Activated naive CD4-positive, alpha-beta T cell treated with anti-CD3 and anti-CD28 coated beads, Interleukin-2, amount 50 U/mL, for 24 hours (primary cell): ENCODE data around the gene CCDC69.
"Not testable (repeated sequence)": the region's sequence is repeated elsewhere in the genome, so short reads cannot be mapped to it uniquely, and the experiment has no call there.

Experiments used
- H3K27ac Mint-ChIP-seq: one replicate; pipeline ENCODE4 v1.8.0; 2021; ENCODE audit warnings: mild to moderate bottlenecking, mixed read lengths
- H3K27me3 Mint-ChIP-seq: one replicate; pipeline ENCODE4 v1.8.0; 2021; ENCODE audit warnings: mixed read lengths
- H3K36me3 Mint-ChIP-seq: one replicate; pipeline ENCODE4 v1.8.0; 2021; ENCODE audit warnings: mixed read lengths
- H3K4me1 Mint-ChIP-seq: one replicate; pipeline ENCODE4 v1.8.0; 2021; ENCODE audit warnings: mixed read lengths
- H3K4me3 Mint-ChIP-seq: one replicate; pipeline ENCODE4 v1.8.0; 2021; ENCODE audit warnings: mild to moderate bottlenecking, mixed read lengths
- H3K9me3 Mint-ChIP-seq: one replicate; pipeline ENCODE4 v1.8.0; 2021; ENCODE audit warnings: mixed read lengths

The CCDC69 gene

GRCh38 chr5:151176268-151176667 is 47.6 kb downstream of the CCDC69 start:
- not testable (repeated sequence) for H3K36me3 Mint-ChIP-seq
- H3K4me1 Mint-ChIP-seq = peaks cover 23% of the 10 kb centered on the region

GRCh38 chr5:151174612-151175101 is 49.2 kb downstream of the CCDC69 start:
- Mint-ChIP-seq H3K27ac (no peak overlapping the region), H3K4me1 (peaks cover 30% of the 10 kb centered on the region), H3K36me3 (peaks cover 7% of the 10 kb centered on the region), H3K27me3 (no peaks in the 10 kb centered on the region), H3K9me3 (no peaks in the 10 kb centered on the region), H3K4me3 (no peak overlapping the region)

More at GRCh38 chr5:151176268-151176667, 47.6 kb downstream of the CCDC69 start:
- not testable (repeated sequence) for H3K9me3 Mint-ChIP-seq, H3K27ac Mint-ChIP-seq, H3K4me3 Mint-ChIP-seq, H3K27me3 Mint-ChIP-seq

- no peak overlapping the region for H3K4me3 Mint-ChIP-seq
- H3K27ac Mint-ChIP-seq = no peak overlapping the region
- no peaks in the 10 kb centered on the region for H3K27me3 Mint-ChIP-seq
- H3K9me3 Mint-ChIP-seq = no peaks in the 10 kb centered on the region
- peaks cover 6% of the 10 kb centered on the region for H3K36me3 Mint-ChIP-seq
- H3K4me1 Mint-ChIP-seq = peaks cover 33% of the 10 kb centered on the region
Measured at GRCh38 chr5:151173711-151174611, 49.9 kb downstream of the CCDC69 start.

GRCh38 chr5:151171529-151171928 is 52.4 kb downstream of the CCDC69 start:
- Mint-ChIP-seq H3K27me3 (no peaks in the 10 kb centered on the region), H3K27ac (peak overlapping the region; percentile 68)

GRCh38 chr5:151168602-151169344 is 55.1 kb downstream of the CCDC69 start:
- Mint-ChIP-seq H3K9me3 (no peaks in the 10 kb centered on the region), H3K27me3 (no peaks in the 10 kb centered on the region), H3K27ac (no peak overlapping the region), H3K4me1 (peaks cover 33% of the 10 kb centered on the region), H3K36me3 (no peaks in the 10 kb centered on the region), H3K4me3 (no peak overlapping the region)

More at GRCh38 chr5:151171529-151171928, 52.4 kb downstream of the CCDC69 start:
- no peak overlapping the region for H3K4me3 Mint-ChIP-seq
- H3K9me3 Mint-ChIP-seq = no peaks in the 10 kb centered on the region
- no peaks in the 10 kb centered on the region for H3K36me3 Mint-ChIP-seq
- H3K4me1 Mint-ChIP-seq = peaks cover 25% of the 10 kb centered on the region

GRCh38 chr5:151167022-151167421 is 56.9 kb downstream of the CCDC69 start:
- Mint-ChIP-seq H3K4me1 (peaks cover 37% of the 10 kb centered on the region), H3K9me3 (no peaks in the 10 kb centered on the region), H3K27me3 (no peaks in the 10 kb centered on the region), H3K27ac (no peak overlapping the region), H3K36me3 (no peaks in the 10 kb centered on the region), H3K4me3 (no peak overlapping the region)

- Mint-ChIP-seq H3K4me3 (no peak overlapping the region), H3K27me3 (no peaks in the 10 kb centered on the region), H3K9me3 (no peaks in the 10 kb centered on the region), H3K4me1 (peaks cover 32% of the 10 kb centered on the region), H3K36me3 (no peaks in the 10 kb centered on the region), H3K27ac (peak overlapping the region; percentile 32)
Measured at GRCh38 chr5:151164687-151165392, 59.1 kb downstream of the CCDC69 start.

- Mint-ChIP-seq H3K27me3 (no peaks in the 10 kb centered on the region), H3K9me3 (no peaks in the 10 kb centered on the region), H3K36me3 (no peaks in the 10 kb centered on the region), H3K4me1 (peaks cover 38% of the 10 kb centered on the region), H3K4me3 (no peak overlapping the region), H3K27ac (no peak overlapping the region)
Measured at GRCh38 chr5:151162776-151163175, 61.1 kb downstream of the CCDC69 start.

- Mint-ChIP-seq H3K36me3 (no peaks in the 10 kb centered on the region), H3K9me3 (no peaks in the 10 kb centered on the region), H3K27ac (peak overlapping the region; percentile 80), H3K4me3 (peak overlapping the region; percentile 61), H3K4me1 (peaks cover 57% of the 10 kb centered on the region), H3K27me3 (no peaks in the 10 kb centered on the region)
Measured at GRCh38 chr5:151159649-151160373, 64.1 kb downstream of the CCDC69 start.

GRCh38 chr5:151158287-151158661 is 65.6 kb downstream of the CCDC69 start:
- Mint-ChIP-seq H3K27me3 (no peaks in the 10 kb centered on the region), H3K9me3 (no peaks in the 10 kb centered on the region), H3K27ac (peak overlapping the region; percentile 96), H3K4me1 (peaks cover 67% of the 10 kb centered on the region), H3K4me3 (peak overlapping the region; percentile 89), H3K36me3 (peaks cover 2% of the 10 kb centered on the region)

- Mint-ChIP-seq H3K36me3 (peaks cover 4% of the 10 kb centered on the region), H3K4me3 (peak within 1 kb of the TSS; percentile 89), H3K9me3 (no peaks in the 10 kb centered on the region), H3K27ac (peak within 1 kb of the TSS; percentile 96), H3K4me1 (peaks cover 73% of the 10 kb centered on the region), H3K27me3 (no peaks in the 10 kb centered on the region)
Measured at GRCh38 chr5:151157426-151158286, 66.2 kb downstream of the CCDC69 start, which contains the start of gene ANXA6. Gene ANXA6, minus strand, starts transcription at chr5:151157779. Its CDS starts 9,878 bp downstream, at chr5:151147901.

- H3K27me3 Mint-ChIP-seq = no peaks in the 10 kb centered on the region
- H3K9me3 Mint-ChIP-seq = no peaks in the 10 kb centered on the region
- H3K36me3 Mint-ChIP-seq = peaks cover 7% of the 10 kb centered on the region
- peak overlapping the region; percentile 95 for H3K27ac Mint-ChIP-seq
- peak overlapping the region; percentile 89 for H3K4me3 Mint-ChIP-seq
- peaks cover 78% of the 10 kb centered on the region for H3K4me1 Mint-ChIP-seq
Measured at GRCh38 chr5:151156507-151157420, 67.1 kb downstream of the CCDC69 start.

GRCh38 chr5:151155775-151156506 is 68.0 kb downstream of the CCDC69 start:
- Mint-ChIP-seq H3K4me3 (peak overlapping the region; percentile 89), H3K27ac (peak overlapping the region; percentile 95), H3K36me3 (peaks cover 7% of the 10 kb centered on the region)

More at GRCh38 chr5:151155775-151156506, 68.0 kb downstream of the CCDC69 start:
- Mint-ChIP-seq H3K27me3 (no peaks in the 10 kb centered on the region), H3K4me1 (peaks cover 86% of the 10 kb centered on the region), H3K9me3 (no peaks in the 10 kb centered on the region)
